ENCODE measurements around the gene PLCE1.
"Not testable (repeated sequence)": the region's sequence is repeated elsewhere in the genome, so short reads cannot be mapped to it uniquely, and the experiment has no call there.

The PLCE1 gene

GRCh38 chr10:93993782-93994437, at the start of gene PLCE1:
Gene PLCE1, plus strand, starts transcription at chr10:93993931. Its CDS starts 37,116 bp downstream, at chr10:94031047.
- Histone ChIP-seq H3K27me3 (ENCODE audit: control insufficient read depth in 1 of 2, insufficient read depth in 2 of 2, low read length in 2 of 2) (no peaks in the 10 kb centered on the region), H3K9ac (ENCODE audit: low read length) (no peak within 1 kb of the TSS), H3K4me1 (ENCODE audit: insufficient read depth, low read length) (peaks cover 4% of the 10 kb centered on the region), H3K9me3 (ENCODE audit: low read length) (no peaks in the 10 kb centered on the region), H3K4me3 (ENCODE audit: low read depth in 1 of 2, low read length in 2 of 2) (peak within 1 kb of the TSS; percentile 63 to 89), H3K36me3 (ENCODE audit: insufficient read depth, low read length) (no peaks in the 10 kb centered on the region), H3K27ac (ENCODE audit: low read depth, low read length) (peak within 1 kb of the TSS; percentile 68)

GRCh38 chr10:93945819-93946218, 47.9 kb upstream of the PLCE1 start:
- no peaks in the 10 kb centered on the region for H3K9me3 ChIP-seq (ENCODE audit: low read length)
- no peaks in the 10 kb centered on the region for H3K27me3 ChIP-seq (ENCODE audit: control insufficient read depth in 1 of 2, insufficient read depth in 2 of 2, low read length in 2 of 2)
- no peaks in the 10 kb centered on the region for H3K4me1 ChIP-seq (ENCODE audit: insufficient read depth, low read length)
- no peak overlapping the region for H3K4me3 ChIP-seq (ENCODE audit: low read depth in 1 of 2, low read length in 2 of 2)
- H3K36me3 ChIP-seq (ENCODE audit: insufficient read depth, low read length), result no peaks in the 10 kb centered on the region
- H3K9ac ChIP-seq (ENCODE audit: low read length), result no peak overlapping the region
- no peak overlapping the region for H3K27ac ChIP-seq (ENCODE audit: low read depth, low read length)

DNA sequence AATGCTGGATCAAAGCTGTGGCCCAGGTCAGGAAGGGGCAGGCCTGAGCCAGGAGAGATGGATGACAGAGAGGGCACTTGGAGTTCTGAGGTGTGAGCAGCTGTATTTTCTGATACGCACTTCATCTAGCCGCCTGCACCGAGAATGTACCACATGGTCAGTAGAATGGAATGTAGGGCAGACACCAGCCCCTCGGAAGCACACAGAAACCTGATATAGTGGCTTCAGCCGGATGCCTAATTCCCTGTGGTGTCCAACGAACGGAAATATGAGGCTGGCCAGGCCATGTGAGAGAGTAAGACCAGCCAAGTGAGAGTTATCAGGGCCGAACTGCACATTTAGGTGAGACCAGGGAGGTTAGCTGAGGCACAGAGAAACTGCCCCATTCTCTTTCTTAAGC, 46.7 kb upstream of the PLCE1 start:
- Histone ChIP-seq H3K9me3 (ENCODE audit: low read length) (no peaks in the 10 kb centered on the region), H3K4me3 (ENCODE audit: low read depth in 1 of 2, low read length in 2 of 2) (no peak overlapping the region), H3K36me3 (ENCODE audit: insufficient read depth, low read length) (no peaks in the 10 kb centered on the region), H3K27me3 (ENCODE audit: control insufficient read depth in 1 of 2, insufficient read depth in 2 of 2, low read length in 2 of 2) (no peaks in the 10 kb centered on the region), H3K27ac (ENCODE audit: low read depth, low read length) (no peak overlapping the region), H3K9ac (ENCODE audit: low read length) (no peak overlapping the region), H3K4me1 (ENCODE audit: insufficient read depth, low read length) (no peaks in the 10 kb centered on the region)

DNA sequence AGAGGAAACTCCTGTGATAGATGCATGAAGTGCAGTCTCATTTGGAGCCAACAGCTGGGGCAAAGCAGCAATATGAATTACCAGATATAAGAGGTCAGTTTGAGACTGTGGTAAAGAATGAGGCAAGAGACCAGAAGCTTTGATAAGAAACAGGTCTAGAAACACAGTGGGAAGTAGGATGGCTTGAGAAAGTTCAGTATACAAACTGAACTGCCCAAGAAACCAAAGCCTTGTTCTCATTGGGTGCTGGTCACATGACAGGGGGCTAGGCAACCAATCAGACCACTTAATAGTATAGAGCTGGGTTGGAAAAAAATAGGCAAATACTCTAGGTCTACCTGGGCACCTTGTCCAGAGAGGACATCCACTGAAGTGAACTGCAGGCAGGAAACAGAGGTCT, 46.2 kb upstream of the PLCE1 start:
- Histone ChIP-seq H3K36me3 (ENCODE audit: insufficient read depth, low read length) (no peaks in the 10 kb centered on the region), H3K27me3 (ENCODE audit: control insufficient read depth in 1 of 2, insufficient read depth in 2 of 2, low read length in 2 of 2) (no peaks in the 10 kb centered on the region), H3K4me3 (ENCODE audit: low read depth in 1 of 2, low read length in 2 of 2) (no peak overlapping the region), H3K9ac (ENCODE audit: low read length) (no peak overlapping the region), H3K4me1 (ENCODE audit: insufficient read depth, low read length) (no peaks in the 10 kb centered on the region), H3K9me3 (ENCODE audit: low read length) (no peaks in the 10 kb centered on the region), H3K27ac (ENCODE audit: low read depth, low read length) (no peak overlapping the region)

- H3K9me3 ChIP-seq (ENCODE audit: low read length), result no peaks in the 10 kb centered on the region
- no peak overlapping the region for H3K4me3 ChIP-seq (ENCODE audit: low read depth in 1 of 2, low read length in 2 of 2)
- H3K27ac ChIP-seq (ENCODE audit: low read depth, low read length), result no peak overlapping the region
- no peak overlapping the region for H3K9ac ChIP-seq (ENCODE audit: low read length)
- H3K4me1 ChIP-seq (ENCODE audit: insufficient read depth, low read length), result no peaks in the 10 kb centered on the region
- no peaks in the 10 kb centered on the region for H3K36me3 ChIP-seq (ENCODE audit: insufficient read depth, low read length)
- no peaks in the 10 kb centered on the region for H3K27me3 ChIP-seq (ENCODE audit: control insufficient read depth in 1 of 2, insufficient read depth in 2 of 2, low read length in 2 of 2)
Measured at GRCh38 chr10:93951905-93952304, 41.8 kb upstream of the PLCE1 start.

DNA sequence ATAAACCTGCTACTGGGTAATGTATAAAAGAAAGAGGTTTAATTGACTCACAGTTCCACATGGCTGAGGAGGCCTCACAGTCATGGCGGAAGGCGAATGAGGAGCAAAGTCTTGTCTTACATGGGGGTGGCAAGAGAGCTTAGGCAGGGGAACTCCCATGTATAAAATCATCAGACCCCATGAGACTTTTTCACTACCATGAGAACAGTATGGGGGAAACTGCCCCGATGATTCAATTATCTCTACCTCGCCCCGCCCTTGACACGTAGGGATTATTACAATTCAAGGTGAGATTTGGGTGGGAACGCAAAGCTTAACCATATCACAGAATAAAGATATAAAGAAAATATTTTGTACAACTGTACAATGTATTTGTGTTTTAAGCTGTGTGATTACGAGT, 39.4 kb upstream of the PLCE1 start:
- Histone ChIP-seq H3K4me3 (ENCODE audit: low read depth in 1 of 2, low read length in 2 of 2) (no peak overlapping the region), H3K27me3 (ENCODE audit: control insufficient read depth in 1 of 2, insufficient read depth in 2 of 2, low read length in 2 of 2) (no peaks in the 10 kb centered on the region), H3K27ac (ENCODE audit: low read depth, low read length) (no peak overlapping the region), H3K36me3 (ENCODE audit: insufficient read depth, low read length) (no peaks in the 10 kb centered on the region), H3K9ac (ENCODE audit: low read length) (no peak overlapping the region), H3K9me3 (ENCODE audit: low read length) (no peaks in the 10 kb centered on the region), H3K4me1 (ENCODE audit: insufficient read depth, low read length) (no peaks in the 10 kb centered on the region)

GRCh38 chr10:93954726-93955363, 38.9 kb upstream of the PLCE1 start:
- no peaks in the 10 kb centered on the region for H3K4me1 ChIP-seq (ENCODE audit: insufficient read depth, low read length)
- no peak overlapping the region for H3K4me3 ChIP-seq (ENCODE audit: low read depth in 1 of 2, low read length in 2 of 2)
- no peaks in the 10 kb centered on the region for H3K9me3 ChIP-seq (ENCODE audit: low read length)
- H3K9ac ChIP-seq (ENCODE audit: low read length), result no peak overlapping the region
- H3K27me3 ChIP-seq (ENCODE audit: control insufficient read depth in 1 of 2, insufficient read depth in 2 of 2, low read length in 2 of 2), result no peaks in the 10 kb centered on the region
- no peaks in the 10 kb centered on the region for H3K36me3 ChIP-seq (ENCODE audit: insufficient read depth, low read length)
- H3K27ac ChIP-seq (ENCODE audit: low read depth, low read length), result no peak overlapping the region

- H3K9ac ChIP-seq (ENCODE audit: low read length), result no peak overlapping the region
Measured at GRCh38 chr10:93958834-93959233, 34.9 kb upstream of the PLCE1 start.

GRCh38 chr10:93960988-93961387, 32.7 kb upstream of the PLCE1 start:
- not testable (repeated sequence) for H3K4me1 ChIP-seq (ENCODE audit: insufficient read depth, low read length); H3K9me3 ChIP-seq (ENCODE audit: low read length); H3K27me3 ChIP-seq (ENCODE audit: control insufficient read depth in 1 of 2, insufficient read depth in 2 of 2, low read length in 2 of 2); H3K36me3 ChIP-seq (ENCODE audit: insufficient read depth, low read length); H3K27ac ChIP-seq (ENCODE audit: low read depth, low read length); H3K4me3 ChIP-seq (ENCODE audit: low read depth in 1 of 2, low read length in 2 of 2); H3K9ac ChIP-seq (ENCODE audit: low read length)

More at GRCh38 chr10:93958834-93959233, 34.9 kb upstream of the PLCE1 start:
- Histone ChIP-seq H3K27ac (ENCODE audit: low read depth, low read length) (no peak overlapping the region), H3K27me3 (ENCODE audit: control insufficient read depth in 1 of 2, insufficient read depth in 2 of 2, low read length in 2 of 2) (no peaks in the 10 kb centered on the region), H3K4me1 (ENCODE audit: insufficient read depth, low read length) (no peaks in the 10 kb centered on the region), H3K9me3 (ENCODE audit: low read length) (no peaks in the 10 kb centered on the region), H3K36me3 (ENCODE audit: insufficient read depth, low read length) (no peaks in the 10 kb centered on the region), H3K4me3 (ENCODE audit: low read depth in 1 of 2, low read length in 2 of 2) (no peak overlapping the region)

GRCh38 chr10:93962973-93963372, 30.8 kb upstream of the PLCE1 start:
- H3K27ac ChIP-seq (ENCODE audit: low read depth, low read length), result no peak overlapping the region
- H3K4me3 ChIP-seq (ENCODE audit: low read depth in 1 of 2, low read length in 2 of 2), result no peak overlapping the region
- H3K9ac ChIP-seq (ENCODE audit: low read length), result no peak overlapping the region
- no peaks in the 10 kb centered on the region for H3K4me1 ChIP-seq (ENCODE audit: insufficient read depth, low read length)
- no peaks in the 10 kb centered on the region for H3K27me3 ChIP-seq (ENCODE audit: control insufficient read depth in 1 of 2, insufficient read depth in 2 of 2, low read length in 2 of 2)
- no peaks in the 10 kb centered on the region for H3K36me3 ChIP-seq (ENCODE audit: insufficient read depth, low read length)
- no peaks in the 10 kb centered on the region for H3K9me3 ChIP-seq (ENCODE audit: low read length)

DNA sequence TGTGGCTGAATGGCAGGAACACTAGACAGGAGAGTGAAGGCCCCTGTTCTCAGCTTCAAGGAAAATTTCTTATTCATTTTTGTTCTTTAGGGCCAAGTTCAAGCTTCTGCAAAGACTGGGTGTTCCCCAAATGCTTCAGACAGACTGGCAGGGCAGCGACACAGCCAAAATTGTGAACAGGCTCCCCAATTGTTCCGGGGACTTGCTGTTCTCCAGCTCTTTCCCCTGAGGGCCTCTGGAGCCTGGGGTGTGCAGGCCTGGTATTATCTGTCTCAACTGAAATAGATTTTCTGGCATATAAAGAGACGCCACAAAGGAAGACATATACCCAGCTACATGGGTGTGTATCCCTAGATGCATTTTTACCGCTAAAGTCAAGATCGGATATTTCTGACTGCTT, 30.3 kb upstream of the PLCE1 start:
- H3K27me3 ChIP-seq (ENCODE audit: control insufficient read depth in 1 of 2, insufficient read depth in 2 of 2, low read length in 2 of 2), result peaks cover 0 to under 1% of the 10 kb centered on the region in 2 donors
- no peak overlapping the region for H3K27ac ChIP-seq (ENCODE audit: low read depth, low read length)
- no peaks in the 10 kb centered on the region for H3K4me1 ChIP-seq (ENCODE audit: insufficient read depth, low read length)
- H3K36me3 ChIP-seq (ENCODE audit: insufficient read depth, low read length), result no peaks in the 10 kb centered on the region
- no peak overlapping the region for H3K4me3 ChIP-seq (ENCODE audit: low read depth in 1 of 2, low read length in 2 of 2)
- no peaks in the 10 kb centered on the region for H3K9me3 ChIP-seq (ENCODE audit: low read length)
- H3K9ac ChIP-seq (ENCODE audit: low read length), result no peak overlapping the region

- no peaks in the 10 kb centered on the region for H3K9me3 ChIP-seq (ENCODE audit: low read length)
Measured at GRCh38 chr10:93965911-93966310, 27.8 kb upstream of the PLCE1 start.

More at GRCh38 chr10:93965911-93966310, 27.8 kb upstream of the PLCE1 start:
- peaks cover 0 to 4% of the 10 kb centered on the region in 2 donors for H3K27me3 ChIP-seq (ENCODE audit: control insufficient read depth in 1 of 2, insufficient read depth in 2 of 2, low read length in 2 of 2)
- no peak overlapping the region for H3K9ac ChIP-seq (ENCODE audit: low read length)
- H3K4me1 ChIP-seq (ENCODE audit: insufficient read depth, low read length), result no peaks in the 10 kb centered on the region
- H3K4me3 ChIP-seq (ENCODE audit: low read depth in 1 of 2, low read length in 2 of 2), result no peak overlapping the region
- H3K36me3 ChIP-seq (ENCODE audit: insufficient read depth, low read length), result no peaks in the 10 kb centered on the region
- no peak overlapping the region for H3K27ac ChIP-seq (ENCODE audit: low read depth, low read length)

Measured in muscle layer of colon (tissue), 2 donors.